Neuron (in vitro differentiated cells): Measurements from ENCODE around the gene ADAMTSL4.
A peak's percentile ranks its signal among the peaks of the same experiment; 100 is the strongest.

Experiments
- H2AFZ ChIP-seq: one replicate; pipeline ENCODE4 v1.6.1; 2013; ENCODE audit warnings: low read depth, mild to moderate bottlenecking, inconsistent platforms, low read length, moderate library complexity
- H3K27me3 ChIP-seq: one replicate; pipeline ENCODE4 v1.6.1; 2013; ENCODE audit warnings: low read length; ENCODE audit not compliant: insufficient read depth
- H3K36me3 ChIP-seq: one replicate; pipeline ENCODE4 v1.6.1; 2013; ENCODE audit warnings: low read length; ENCODE audit not compliant: insufficient read depth
- H3K4me1 ChIP-seq: one replicate; pipeline ENCODE4 v1.6.1; 2013; ENCODE audit warnings: low read length; ENCODE audit not compliant: insufficient read depth
- H3K4me3 ChIP-seq: 2 replicates; pipeline ENCODE4 v1.5.1; 2013; ENCODE audit warnings: mild to moderate bottlenecking, low read length, moderate library complexity
- H3K9me3 ChIP-seq: one replicate; pipeline ENCODE4 v1.6.1; 2013; ENCODE audit warnings: low read length

Gene ADAMTSL4

DNA sequence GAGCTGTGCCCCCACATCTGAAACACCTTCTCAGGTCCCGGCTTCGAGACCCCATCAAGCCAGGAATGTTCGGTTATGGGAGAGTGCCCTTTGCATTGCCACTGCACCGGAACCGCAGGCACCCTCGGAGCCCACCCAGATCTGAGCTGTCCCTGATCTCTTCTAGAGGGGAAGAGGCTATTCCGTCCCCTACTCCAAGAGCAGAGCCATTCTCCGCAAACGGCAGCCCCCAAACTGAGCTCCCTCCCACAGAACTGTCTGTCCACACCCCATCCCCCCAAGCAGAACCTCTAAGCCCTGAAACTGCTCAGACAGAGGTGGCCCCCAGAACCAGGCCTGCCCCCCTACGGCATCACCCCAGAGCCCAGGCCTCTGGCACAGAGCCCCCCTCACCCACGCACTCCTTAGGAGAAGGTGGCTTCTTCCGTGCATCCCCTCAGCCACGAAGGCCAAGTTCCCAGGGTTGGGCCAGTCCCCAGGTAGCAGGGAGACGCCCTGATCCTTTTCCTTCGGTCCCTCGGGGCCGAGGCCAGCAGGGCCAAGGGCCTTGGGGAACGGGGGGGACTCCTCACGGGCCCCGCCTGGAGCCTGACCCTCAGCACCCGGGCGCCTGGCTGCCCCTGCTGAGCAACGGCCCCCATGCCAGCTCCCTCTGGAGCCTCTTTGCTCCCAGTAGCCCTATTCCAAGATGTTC, 4.3 kb downstream of the ADAMTSL4 start:
- Histone ChIP-seq H3K4me3 (no peak overlapping the region), H3K9me3 (no peaks in the 10 kb centered on the region), H2AFZ (no peak overlapping the region), H3K4me1 (peaks cover 5% of the 10 kb centered on the region), H3K36me3 (peaks cover 3% of the 10 kb centered on the region), H3K27me3 (no peaks in the 10 kb centered on the region)

DNA sequence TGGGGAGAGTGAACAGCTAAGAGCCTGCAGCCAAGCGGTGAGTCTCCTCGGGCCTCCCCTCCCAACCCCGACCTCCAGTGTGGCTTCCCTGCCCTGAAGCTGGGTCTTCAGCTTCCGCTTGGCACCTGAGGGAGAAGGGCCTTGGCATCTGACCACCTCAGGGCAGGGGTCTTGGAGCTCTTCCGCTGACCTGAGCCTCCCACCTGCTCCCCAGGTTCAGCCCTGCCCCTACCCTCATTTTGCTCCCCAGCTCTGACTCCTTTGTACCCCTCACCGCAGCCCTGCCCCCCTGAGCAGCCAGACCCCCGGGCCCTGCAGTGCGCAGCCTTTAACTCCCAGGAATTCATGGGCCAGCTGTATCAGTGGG, 4.9 kb downstream of the ADAMTSL4 start:
- H3K9me3 ChIP-seq, result no peaks in the 10 kb centered on the region
- peaks cover 3% of the 10 kb centered on the region for H3K36me3 ChIP-seq
- no peak overlapping the region for H3K4me3 ChIP-seq
- H3K27me3 ChIP-seq, result no peaks in the 10 kb centered on the region
- no peak overlapping the region for H2AFZ ChIP-seq
- H3K4me1 ChIP-seq, result peaks cover 3% of the 10 kb centered on the region

DNA sequence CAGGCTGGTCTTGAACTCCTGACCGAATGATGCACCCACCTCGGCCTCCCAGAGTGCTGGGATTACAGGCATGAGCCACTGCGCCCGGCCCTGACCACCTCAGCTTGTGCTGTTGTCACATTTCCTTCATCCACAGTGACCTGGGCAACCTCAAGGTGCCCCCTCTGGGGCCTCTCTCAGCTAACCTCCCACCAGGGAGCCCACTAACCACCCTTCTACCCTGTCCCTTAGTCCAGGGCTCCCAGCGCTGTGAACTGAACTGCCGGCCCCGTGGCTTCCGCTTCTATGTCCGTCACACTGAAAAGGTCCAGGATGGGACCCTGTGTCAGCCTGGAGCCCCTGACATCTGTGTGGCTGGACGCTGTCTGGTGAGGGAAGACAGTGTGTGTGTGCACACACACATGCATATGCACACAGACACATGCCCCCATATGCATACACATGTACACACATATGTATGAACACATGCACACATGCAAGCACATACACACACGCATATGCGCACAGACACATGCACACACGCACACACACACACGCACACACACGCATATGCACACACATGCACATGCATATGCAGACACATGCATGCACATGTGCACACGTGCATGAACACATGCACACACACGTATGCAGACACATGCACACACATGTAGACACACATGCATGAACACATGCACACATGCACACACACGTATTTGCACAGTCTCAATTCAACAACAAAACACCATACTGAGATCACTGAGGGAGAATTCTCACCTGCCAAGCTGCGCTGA, 6.2 kb downstream of the ADAMTSL4 start:
- Histone ChIP-seq H2AFZ (no peak overlapping the region), H3K4me1 (peaks cover 8% of the 10 kb centered on the region), H3K9me3 (no peaks in the 10 kb centered on the region), H3K27me3 (no peaks in the 10 kb centered on the region), H3K4me3 (no peak overlapping the region), H3K36me3 (peaks cover 3% of the 10 kb centered on the region)

DNA sequence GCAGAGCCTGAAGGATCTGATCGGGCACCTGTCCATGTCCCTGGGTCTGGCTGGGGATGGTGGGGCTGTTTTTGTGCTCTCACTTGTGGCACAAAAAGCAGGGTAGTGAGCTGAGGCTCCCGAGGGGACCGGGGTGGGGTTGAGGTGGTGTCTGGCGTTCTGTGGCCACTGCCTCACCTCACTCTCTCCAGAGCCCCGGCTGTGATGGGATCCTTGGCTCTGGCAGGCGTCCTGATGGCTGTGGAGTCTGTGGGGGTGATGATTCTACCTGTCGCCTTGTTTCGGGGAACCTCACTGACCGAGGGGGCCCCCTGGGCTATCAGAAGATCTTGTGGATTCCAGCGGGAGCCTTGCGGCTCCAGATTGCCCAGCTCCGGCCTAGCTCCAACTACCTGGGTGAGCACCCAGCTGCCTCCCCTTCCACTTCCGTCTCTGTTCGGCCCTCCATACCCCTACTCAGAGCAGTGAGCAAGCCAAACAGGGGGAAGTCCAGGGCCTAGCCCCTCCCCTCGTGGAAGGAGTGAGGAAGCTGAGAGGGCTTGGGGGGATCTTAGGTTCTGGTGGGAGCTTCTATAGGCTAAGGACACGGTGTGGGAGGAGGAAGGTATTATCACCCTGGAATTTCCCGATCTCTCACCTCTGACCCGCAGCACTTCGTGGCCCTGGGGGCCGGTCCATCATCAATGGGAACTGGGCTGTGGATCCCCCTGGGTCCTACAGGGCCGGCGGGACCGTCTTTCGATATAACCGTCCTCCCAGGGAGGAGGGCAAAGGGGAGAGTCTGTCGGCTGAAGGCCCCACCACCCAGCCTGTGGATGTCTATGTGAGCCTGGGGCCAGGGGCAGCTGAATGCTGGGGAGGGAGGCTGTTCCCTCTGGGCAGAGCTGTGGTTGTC, 7.0 kb downstream of the ADAMTSL4 start:
- no peaks in the 10 kb centered on the region for H3K27me3 ChIP-seq
- H3K4me1 ChIP-seq, result peaks cover 12% of the 10 kb centered on the region
- peaks cover 3% of the 10 kb centered on the region for H3K36me3 ChIP-seq
- no peak overlapping the region for H2AFZ ChIP-seq
- H3K4me3 ChIP-seq, result no peak overlapping the region
- H3K9me3 ChIP-seq, result no peaks in the 10 kb centered on the region

DNA sequence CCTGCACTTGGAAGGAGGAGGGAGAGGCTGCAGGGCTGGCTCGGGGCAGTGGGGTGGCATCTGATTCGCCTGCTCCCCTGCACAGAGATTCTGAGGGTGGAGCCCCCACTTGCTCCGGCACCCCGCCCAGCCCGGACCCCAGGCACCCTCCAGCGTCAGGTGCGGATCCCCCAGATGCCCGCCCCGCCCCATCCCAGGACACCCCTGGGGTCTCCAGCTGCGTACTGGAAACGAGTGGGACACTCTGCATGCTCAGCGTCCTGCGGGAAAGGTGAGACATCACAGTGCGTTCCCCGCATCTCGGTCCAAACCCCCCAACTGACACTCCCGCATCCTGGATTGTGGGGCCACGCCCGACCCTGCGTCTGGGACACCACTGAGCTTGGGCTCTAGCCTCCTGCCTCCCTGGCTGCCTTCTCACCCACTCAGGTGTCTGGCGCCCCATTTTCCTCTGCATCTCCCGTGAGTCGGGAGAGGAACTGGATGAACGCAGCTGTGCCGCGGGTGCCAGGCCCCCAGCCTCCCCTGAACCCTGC, 7.9 kb downstream of the ADAMTSL4 start:
- no peaks in the 10 kb centered on the region for H3K27me3 ChIP-seq
- H3K9me3 ChIP-seq, result no peaks in the 10 kb centered on the region
- no peak overlapping the region for H2AFZ ChIP-seq
- H3K4me1 ChIP-seq, result peaks cover 12% of the 10 kb centered on the region
- no peak overlapping the region for H3K4me3 ChIP-seq
- peaks cover 3% of the 10 kb centered on the region for H3K36me3 ChIP-seq

DNA sequence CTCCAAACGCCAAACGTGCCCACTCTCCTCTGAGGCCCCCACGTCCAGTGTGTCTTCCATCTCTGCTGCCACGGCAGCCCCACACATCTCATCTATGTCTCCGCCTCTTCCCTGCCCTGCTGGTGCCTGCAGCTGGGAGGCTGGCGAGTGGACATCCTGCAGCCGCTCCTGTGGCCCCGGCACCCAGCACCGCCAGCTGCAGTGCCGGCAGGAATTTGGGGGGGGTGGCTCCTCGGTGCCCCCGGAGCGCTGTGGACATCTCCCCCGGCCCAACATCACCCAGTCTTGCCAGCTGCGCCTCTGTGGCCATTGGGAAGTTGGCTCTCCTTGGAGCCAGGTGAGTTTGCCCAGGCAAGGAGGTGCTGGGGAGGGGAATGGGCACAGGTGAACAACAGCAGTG, 8.6 kb downstream of the ADAMTSL4 start:
- Histone ChIP-seq H2AFZ (no peak overlapping the region), H3K27me3 (no peaks in the 10 kb centered on the region), H3K4me3 (no peak overlapping the region), H3K4me1 (peaks cover 19% of the 10 kb centered on the region), H3K9me3 (no peaks in the 10 kb centered on the region), H3K36me3 (peaks cover 3% of the 10 kb centered on the region)

DNA sequence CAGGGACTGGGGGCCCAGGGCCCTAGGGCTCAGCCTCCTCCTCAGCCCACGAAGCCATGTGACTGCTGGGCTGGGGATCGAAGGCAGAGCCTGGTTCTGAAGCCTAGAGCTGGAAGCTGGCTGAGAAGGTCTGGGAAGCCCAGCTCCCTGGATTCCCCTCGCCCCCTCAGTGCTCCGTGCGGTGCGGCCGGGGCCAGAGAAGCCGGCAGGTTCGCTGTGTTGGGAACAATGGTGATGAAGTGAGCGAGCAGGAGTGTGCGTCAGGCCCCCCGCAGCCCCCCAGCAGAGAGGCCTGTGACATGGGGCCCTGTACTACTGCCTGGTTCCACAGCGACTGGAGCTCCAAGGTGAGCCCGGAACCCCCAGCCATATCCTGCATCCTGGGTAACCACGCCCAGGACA, 9.1 kb downstream of the ADAMTSL4 start:
- Histone ChIP-seq H3K27me3 (no peaks in the 10 kb centered on the region), H2AFZ (no peak overlapping the region), H3K4me3 (no peak overlapping the region), H3K4me1 (peaks cover 24% of the 10 kb centered on the region), H3K36me3 (peaks cover 3% of the 10 kb centered on the region), H3K9me3 (no peaks in the 10 kb centered on the region)

DNA sequence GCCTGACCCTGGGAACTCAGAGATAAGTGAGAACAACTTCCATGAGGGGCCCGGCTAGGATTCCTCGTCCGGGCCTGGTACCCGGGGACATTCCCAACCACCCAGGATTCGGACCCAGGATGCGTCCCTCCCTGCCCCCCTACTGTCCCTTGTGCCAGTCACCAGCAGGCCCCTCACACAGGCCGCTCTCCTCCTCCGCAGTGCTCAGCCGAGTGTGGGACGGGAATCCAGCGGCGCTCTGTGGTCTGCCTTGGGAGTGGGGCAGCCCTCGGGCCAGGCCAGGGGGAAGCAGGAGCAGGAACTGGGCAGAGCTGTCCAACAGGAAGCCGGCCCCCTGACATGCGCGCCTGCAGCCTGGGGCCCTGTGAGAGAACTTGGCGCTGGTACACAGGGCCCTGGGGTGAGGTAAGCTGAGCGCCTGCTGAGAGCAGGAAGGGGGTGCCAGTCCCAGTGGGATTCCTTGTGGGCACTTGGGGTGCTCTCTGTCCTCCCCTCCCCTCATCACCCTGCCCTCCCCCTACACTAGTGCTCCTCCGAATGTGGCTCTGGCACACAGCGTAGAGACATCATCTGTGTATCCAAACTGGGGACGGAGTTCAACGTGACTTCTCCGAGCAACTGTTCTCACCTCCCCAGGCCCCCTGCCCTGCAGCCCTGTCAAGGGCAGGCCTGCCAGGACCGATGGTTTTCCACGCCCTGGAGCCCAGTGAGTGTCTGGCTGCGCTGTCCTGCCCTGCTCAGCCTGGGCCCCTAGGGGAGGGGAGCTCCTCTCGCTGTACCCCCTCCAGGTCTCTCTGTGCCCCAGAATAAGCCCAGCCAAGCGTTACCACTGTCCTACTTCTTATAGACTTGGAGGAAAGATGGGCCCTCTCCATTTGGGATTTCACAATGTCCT, 9.8 kb downstream of the ADAMTSL4 start:
- no peak overlapping the region for H3K4me3 ChIP-seq
- no peaks in the 10 kb centered on the region for H3K9me3 ChIP-seq
- peaks cover 3% of the 10 kb centered on the region for H3K36me3 ChIP-seq
- H2AFZ ChIP-seq, result no peak overlapping the region
- peaks cover 31% of the 10 kb centered on the region for H3K4me1 ChIP-seq
- H3K27me3 ChIP-seq, result no peaks in the 10 kb centered on the region

DNA sequence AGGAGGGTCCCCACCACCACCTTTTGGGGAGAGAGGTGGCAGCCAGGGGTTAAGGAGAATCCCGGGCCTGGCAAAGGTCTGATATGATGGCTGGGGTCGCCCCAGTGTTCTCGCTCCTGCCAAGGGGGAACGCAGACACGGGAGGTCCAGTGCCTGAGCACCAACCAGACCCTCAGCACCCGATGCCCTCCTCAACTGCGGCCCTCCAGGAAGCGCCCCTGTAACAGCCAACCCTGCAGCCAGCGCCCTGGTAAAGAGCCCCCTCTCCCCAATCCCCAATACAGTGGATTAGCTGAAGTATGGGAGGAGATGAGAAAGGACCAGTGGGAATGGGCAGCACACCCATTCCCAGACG, 10.4 kb downstream of the ADAMTSL4 start:
- Histone ChIP-seq H3K4me3 (no peak overlapping the region), H2AFZ (no peak overlapping the region), H3K4me1 (peaks cover 32% of the 10 kb centered on the region), H3K9me3 (no peaks in the 10 kb centered on the region), H3K27me3 (no peaks in the 10 kb centered on the region), H3K36me3 (peaks cover 3% of the 10 kb centered on the region)

DNA sequence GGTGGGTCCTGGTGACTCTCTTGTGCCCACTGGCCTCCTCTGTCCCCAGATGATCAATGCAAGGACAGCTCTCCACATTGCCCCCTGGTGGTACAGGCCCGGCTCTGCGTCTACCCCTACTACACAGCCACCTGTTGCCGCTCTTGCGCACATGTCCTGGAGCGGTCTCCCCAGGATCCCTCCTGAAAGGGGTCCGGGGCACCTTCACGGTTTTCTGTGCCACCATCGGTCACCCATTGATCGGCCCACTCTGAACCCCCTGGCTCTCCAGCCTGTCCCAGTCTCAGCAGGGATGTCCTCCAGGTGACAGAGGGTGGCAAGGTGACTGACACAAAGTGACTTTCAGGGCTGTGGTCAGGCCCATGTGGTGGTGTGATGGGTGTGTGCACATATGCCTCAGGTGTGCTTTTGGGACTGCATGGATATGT, 10.8 kb downstream of the ADAMTSL4 start:
- Histone ChIP-seq H3K4me3 (peak overlapping the region; percentile 62), H3K4me1 (peaks cover 32% of the 10 kb centered on the region), H3K9me3 (no peaks in the 10 kb centered on the region), H3K36me3 (peaks cover 3% of the 10 kb centered on the region), H2AFZ (no peak overlapping the region), H3K27me3 (no peaks in the 10 kb centered on the region)

DNA sequence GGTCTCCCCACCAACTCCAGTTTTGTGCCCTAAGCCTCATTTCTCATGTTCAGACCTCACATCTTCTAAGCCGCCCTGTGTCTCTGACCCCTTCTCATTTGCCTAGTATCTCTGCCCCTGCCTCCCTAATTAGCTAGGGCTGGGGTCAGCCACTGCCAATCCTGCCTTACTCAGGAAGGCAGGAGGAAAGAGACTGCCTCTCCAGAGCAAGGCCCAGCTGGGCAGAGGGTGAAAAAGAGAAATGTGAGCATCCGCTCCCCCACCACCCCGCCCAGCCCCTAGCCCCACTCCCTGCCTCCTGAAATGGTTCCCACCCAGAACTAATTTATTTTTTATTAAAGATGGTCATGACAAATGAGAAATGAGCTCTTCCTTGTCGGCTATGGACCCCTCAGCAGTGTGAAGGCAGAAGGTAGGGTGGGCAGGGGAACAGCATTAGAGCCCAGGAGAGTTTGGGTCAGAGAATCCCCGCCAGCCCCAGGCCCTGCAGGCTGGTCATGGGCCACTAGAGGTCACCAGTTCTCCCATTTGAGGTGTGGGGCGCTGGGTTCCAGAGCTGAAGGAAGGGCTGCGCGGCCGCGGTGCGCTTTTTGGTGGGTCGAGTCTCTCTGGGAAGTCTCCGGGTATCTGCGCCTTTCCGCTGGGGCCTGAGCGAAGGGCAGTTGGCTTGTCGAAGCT, 11.5 kb downstream of the ADAMTSL4 start:
- no peaks in the 10 kb centered on the region for H3K9me3 ChIP-seq
- peak overlapping the region; percentile 62 for H3K4me3 ChIP-seq
- no peaks in the 10 kb centered on the region for H3K27me3 ChIP-seq
- H3K36me3 ChIP-seq, result peaks cover under 1% of the 10 kb centered on the region
- no peak overlapping the region for H2AFZ ChIP-seq
- peaks cover 32% of the 10 kb centered on the region for H3K4me1 ChIP-seq
